Body of pancreas (tissue), 4 donors: ENCODE data around the gene PKP3.

Source experiments
- CTCF ChIP-seq, 7 experiments: fragments of 450-650 bp in 4 of 7; fragments of 200-600 bp in 3 of 7; sonication (generic) in 3 of 7; IDR thresholded peaks; one replicate each; pipeline ENCODE4 v1.5.1; 2016 to 2019; ENCODE audit warnings: antibody characterized with exemption in 7 of 7
- POLR2A ChIP-seq, 3 donors: fragments of 450-650 bp; IDR thresholded peaks; one replicate each; pipeline ENCODE4 v1.6.1; 2016; ENCODE audit warnings: antibody characterized with exemption in 3 of 3, mild to moderate bottlenecking in 2 of 3

GRCh38 chr11:371716-372590, 22.1 kb upstream of the PKP3 start:
- TF ChIP-seq CTCF (IDR thresholded peaks at IDR 0.05): no peak
- TF ChIP-seq POLR2A (IDR thresholded peaks at IDR 0.05): no peak
